Skeletal muscle satellite cell (primary cell): ENCODE data around the gene NRIP3. TPM values are rescaled to one million over a fixed set of nuclear protein-coding genes. Genes with fewer than 3 reads are reported as not detected.

Experiments used
- H3K27me3 ChIP-seq: 2 replicates; pipeline ENCODE4 v1.7.0; 2013; ENCODE audit warnings: low read length; ENCODE audit not compliant: control insufficient read depth, insufficient read depth
- H3K36me3 ChIP-seq: 2 replicates; pipeline ENCODE4 v1.7.0; 2013; ENCODE audit warnings: mild to moderate bottlenecking, control low read depth, low read length; ENCODE audit not compliant: insufficient read depth
- H3K4me1 ChIP-seq: 2 replicates; pipeline ENCODE4 v1.7.0; 2013; ENCODE audit warnings: low read length; ENCODE audit not compliant: control insufficient read depth, insufficient read depth
- H3K4me2 ChIP-seq: 2 replicates; pipeline ENCODE4 v1.7.0; 2013; ENCODE audit warnings: mild to moderate bottlenecking, low read length
- H3K4me3 ChIP-seq: 2 replicates; pipeline ENCODE4 v1.7.0; 2013; ENCODE audit warnings: low read length
- H3K9ac ChIP-seq: 2 replicates; pipeline ENCODE4 v1.7.0; 2013; ENCODE audit warnings: mild to moderate bottlenecking, low read depth, low read length, moderate library complexity
- H3K9me3 ChIP-seq: replicated peaks from 2 replicates; pipeline ENCODE4 v1.7.0; 2013; ENCODE audit warnings: mild to moderate bottlenecking, control low read depth, low read length
- total RNA-seq: library from RNA; depleted of rRNA; stranded (reverse); fragments of >200 nt; gene quantifications from 2 replicates; pipeline ENCODE4 v1.2.3, GENCODE V29; 2012; rRNA removed

The NRIP3 gene
- 13.2 and 20.3 TPM in 2 replicates for total RNA-seq

DNA sequence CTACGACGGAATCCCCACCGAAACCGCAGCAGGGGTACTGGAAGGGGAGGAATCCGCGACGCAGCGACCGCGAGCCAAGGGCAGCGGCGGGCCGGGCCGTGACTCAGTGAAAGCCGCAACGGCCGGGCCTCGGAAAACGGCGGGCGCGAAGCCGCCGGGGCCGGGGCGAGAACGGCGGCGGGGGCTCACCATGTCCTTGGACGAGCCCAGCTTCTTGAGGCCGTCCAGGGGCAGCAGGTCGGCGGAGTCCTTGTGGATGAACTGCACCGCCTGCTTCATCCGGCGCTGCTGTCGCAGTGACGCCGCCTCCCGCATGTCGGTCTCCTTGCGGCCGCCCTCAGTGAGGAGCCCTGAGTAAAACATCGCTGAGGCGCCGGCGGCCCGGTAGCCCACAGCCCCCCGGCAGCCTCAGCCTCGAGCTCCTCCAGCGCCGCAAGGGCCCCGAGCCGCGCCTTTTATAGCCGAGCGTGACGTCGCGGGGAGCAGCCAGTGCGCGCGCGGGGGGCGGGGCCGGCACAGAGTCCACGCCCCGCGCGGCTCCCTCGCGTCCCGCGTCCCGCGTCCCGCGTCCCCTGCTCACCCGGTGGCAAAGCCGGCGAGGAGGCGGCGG, at the start of gene NRIP3:
NRIP3 (minus strand) TSS at position 429 of the 610 bp plus-strand sequence; CDS start at position 363, 66 bp downstream.
- H3K4me2 ChIP-seq: peak within 1 kb of the TSS; percentile 91
- H3K9me3 ChIP-seq: no peaks in the 10 kb centered on the region
- no peaks in the 10 kb centered on the region for H3K36me3 ChIP-seq
- peak within 1 kb of the TSS; percentile 62 for H3K9ac ChIP-seq
- peaks cover 26% of the 10 kb centered on the region for H3K4me1 ChIP-seq
- peaks cover 47% of the 10 kb centered on the region for H3K27me3 ChIP-seq
- H3K4me3 ChIP-seq: peak within 1 kb of the TSS; percentile 70

DNA sequence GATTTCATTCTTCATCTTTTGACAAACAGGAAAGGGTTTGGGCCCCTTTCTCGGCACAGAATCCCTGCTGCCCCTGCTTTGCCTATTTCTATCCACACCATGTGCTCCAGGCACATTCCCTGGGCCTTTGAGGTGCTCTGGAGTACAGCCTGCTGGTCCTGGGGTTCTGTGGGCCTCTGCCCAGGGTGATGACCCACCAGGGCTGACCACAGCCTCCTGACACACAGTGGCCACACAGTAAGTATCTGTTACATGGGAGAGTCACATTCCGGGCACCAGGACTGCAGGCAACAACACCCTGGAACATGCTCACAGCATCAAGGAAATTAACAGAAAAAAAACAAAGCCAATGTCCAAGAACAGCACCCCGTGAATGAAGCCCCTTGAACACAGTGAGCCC, 48.5 kb upstream of the NRIP3 start:
- H3K36me3 ChIP-seq: no peaks in the 10 kb centered on the region
- no peak overlapping the region for H3K4me3 ChIP-seq
- no peak overlapping the region for H3K4me2 ChIP-seq
- no peak overlapping the region for H3K9ac ChIP-seq
- peaks cover 16% of the 10 kb centered on the region for H3K4me1 ChIP-seq
- H3K27me3 ChIP-seq: no peaks in the 10 kb centered on the region
- H3K9me3 ChIP-seq: no peaks in the 10 kb centered on the region

DNA sequence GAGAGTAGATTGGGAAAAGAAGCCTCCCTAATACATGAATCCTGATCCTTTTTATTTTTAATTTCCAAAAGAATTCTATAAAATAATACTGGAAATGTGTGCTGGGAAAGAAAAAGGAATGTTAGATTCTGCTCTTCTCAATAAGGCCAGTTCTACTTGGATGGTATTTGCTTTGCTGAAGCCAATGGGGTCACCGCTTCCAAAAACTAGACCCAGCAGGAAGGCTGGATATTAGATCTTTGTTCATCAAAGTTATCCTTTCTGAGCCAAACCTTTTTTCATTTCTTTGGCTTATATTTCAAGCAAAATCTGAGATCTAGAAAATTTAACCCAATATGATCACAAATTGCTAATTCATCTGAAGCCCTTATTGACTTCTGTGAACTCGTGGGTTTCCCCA, 46.2 kb upstream of the NRIP3 start:
- no peaks in the 10 kb centered on the region for H3K9me3 ChIP-seq
- no peak overlapping the region for H3K4me2 ChIP-seq
- H3K9ac ChIP-seq: no peak overlapping the region
- H3K27me3 ChIP-seq: no peaks in the 10 kb centered on the region
- no peak overlapping the region for H3K4me3 ChIP-seq
- H3K36me3 ChIP-seq: no peaks in the 10 kb centered on the region
- H3K4me1 ChIP-seq: peaks cover 16% of the 10 kb centered on the region

DNA sequence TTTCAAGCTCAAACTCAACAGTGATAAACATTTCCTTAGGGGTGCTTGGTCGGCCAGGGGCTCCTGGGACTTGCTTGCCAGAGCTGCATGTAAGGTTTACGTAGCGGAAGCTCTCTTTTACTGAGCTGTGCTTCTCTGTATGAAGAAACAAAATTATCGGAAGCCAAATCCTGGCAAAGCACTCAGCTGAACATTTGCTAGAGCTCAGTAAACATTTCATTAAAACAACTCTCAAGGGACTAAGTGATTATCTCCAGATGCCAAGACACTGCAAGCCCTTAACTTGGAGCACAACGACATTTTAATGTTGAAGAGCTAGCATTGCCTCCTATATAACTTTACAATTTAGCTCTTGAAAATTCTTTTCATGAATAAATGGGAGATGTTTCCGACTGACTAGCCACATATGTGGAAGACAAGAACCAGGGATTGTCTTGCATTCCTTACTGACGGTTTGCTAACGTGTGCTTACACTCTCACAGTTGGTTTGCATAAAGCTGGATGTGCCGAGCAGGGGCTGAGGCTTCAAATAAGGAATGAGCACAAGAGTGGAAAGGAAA, 44.2 kb upstream of the NRIP3 start:
- Histone ChIP-seq H3K4me3 (no peak overlapping the region), H3K4me2 (no peak overlapping the region), H3K9me3 (no peaks in the 10 kb centered on the region), H3K4me1 (peaks cover 3% of the 10 kb centered on the region), H3K27me3 (no peaks in the 10 kb centered on the region), H3K36me3 (no peaks in the 10 kb centered on the region), H3K9ac (no peak overlapping the region)

DNA sequence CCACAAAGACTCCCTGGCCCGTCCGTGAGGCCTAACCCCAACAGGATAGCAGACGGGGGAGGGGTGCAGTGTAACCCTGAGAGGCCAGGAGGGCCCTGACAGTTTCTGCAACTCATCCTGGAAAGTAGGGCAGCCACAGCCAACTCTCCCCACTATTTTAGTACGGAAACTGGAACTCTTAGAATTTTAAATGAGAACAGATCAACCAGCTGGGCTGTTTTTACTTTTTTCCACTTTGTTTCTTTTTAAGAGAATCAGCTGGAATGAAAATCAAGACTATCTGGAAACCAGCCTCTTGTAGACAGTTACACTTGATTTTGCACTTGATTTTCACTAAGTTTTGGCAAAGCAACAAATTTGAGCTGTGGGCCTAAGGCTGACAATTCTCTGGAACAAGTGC, 42.7 kb upstream of the NRIP3 start:
- H3K4me2 ChIP-seq: no peak overlapping the region

DNA sequence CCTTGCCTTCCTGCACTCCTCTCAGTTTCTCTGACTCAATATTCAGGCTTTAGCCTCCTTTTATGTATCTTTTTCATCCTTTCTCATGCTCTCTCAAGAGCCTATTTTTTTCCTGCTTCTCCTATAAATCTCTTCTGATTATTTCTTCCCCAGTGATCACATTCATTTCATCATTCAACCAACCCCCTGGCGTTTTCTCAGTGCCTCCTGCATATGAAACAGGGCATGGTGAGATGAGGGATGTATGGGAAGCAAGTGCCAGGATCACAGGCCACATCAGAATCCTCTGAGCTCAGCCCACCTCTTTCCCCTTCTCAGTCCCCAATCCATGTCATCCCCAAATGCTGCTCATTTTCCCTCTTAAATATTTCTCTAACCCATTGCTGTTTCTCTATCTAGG, 38.7 kb upstream of the NRIP3 start:
- H3K4me1 ChIP-seq: no peaks in the 10 kb centered on the region
- no peak overlapping the region for H3K4me3 ChIP-seq
- H3K4me2 ChIP-seq: no peak overlapping the region
- H3K9ac ChIP-seq: no peak overlapping the region
- H3K27me3 ChIP-seq: no peaks in the 10 kb centered on the region
- H3K36me3 ChIP-seq: no peaks in the 10 kb centered on the region
- H3K9me3 ChIP-seq: no peaks in the 10 kb centered on the region

More for the DNA sequence above, 42.7 kb upstream of the NRIP3 start:
- Histone ChIP-seq H3K9me3 (no peaks in the 10 kb centered on the region), H3K36me3 (no peaks in the 10 kb centered on the region), H3K4me1 (no peaks in the 10 kb centered on the region), H3K9ac (no peak overlapping the region), H3K27me3 (no peaks in the 10 kb centered on the region), H3K4me3 (no peak overlapping the region)

DNA sequence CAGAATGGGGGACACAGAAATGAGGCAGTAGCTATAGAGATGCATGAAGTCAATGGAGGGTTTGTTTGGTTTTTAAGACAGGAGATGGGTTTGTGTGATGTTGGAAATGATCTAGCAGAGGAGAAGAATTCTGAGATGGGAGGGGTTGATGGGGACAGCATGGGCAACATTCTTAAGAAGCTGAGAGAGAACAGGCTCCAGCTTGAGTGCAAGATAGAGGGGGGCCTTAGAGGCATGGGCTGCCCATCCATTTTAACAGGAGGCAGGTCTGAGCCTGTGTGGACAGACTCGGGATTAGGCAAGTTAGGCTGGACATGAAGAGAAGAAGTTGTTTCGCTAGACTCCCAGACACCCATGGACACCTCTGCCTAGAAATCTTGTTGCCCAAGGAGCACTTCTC, 37.9 kb upstream of the NRIP3 start:
- Histone ChIP-seq H3K9ac (no peak overlapping the region), H3K27me3 (no peaks in the 10 kb centered on the region), H3K4me1 (no peaks in the 10 kb centered on the region), H3K4me3 (no peak overlapping the region), H3K36me3 (no peaks in the 10 kb centered on the region), H3K4me2 (no peak overlapping the region), H3K9me3 (no peaks in the 10 kb centered on the region)

DNA sequence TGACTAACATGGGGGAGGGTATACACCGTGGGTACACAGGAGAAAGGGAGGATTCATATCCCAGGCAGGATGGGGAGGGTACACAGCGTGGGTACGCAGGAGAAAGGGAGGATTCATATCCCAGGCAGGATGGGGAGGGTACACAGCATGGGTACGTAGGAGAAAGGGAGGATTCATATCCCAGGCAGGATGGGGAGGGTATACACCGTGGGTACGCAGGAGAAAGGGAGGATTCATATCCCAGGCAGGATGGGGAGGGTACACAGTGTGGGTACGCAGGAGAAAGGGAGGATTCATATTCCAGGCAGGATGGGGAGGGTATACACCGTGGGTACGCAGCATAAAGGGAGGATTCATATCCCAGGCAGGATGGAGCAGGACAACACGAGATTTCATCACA, 36.6 kb upstream of the NRIP3 start:
- Histone ChIP-seq H3K9me3 (no peaks in the 10 kb centered on the region), H3K9ac (no peak overlapping the region), H3K4me1 (no peaks in the 10 kb centered on the region), H3K4me2 (no peak overlapping the region), H3K36me3 (no peaks in the 10 kb centered on the region), H3K4me3 (no peak overlapping the region), H3K27me3 (no peaks in the 10 kb centered on the region)

DNA sequence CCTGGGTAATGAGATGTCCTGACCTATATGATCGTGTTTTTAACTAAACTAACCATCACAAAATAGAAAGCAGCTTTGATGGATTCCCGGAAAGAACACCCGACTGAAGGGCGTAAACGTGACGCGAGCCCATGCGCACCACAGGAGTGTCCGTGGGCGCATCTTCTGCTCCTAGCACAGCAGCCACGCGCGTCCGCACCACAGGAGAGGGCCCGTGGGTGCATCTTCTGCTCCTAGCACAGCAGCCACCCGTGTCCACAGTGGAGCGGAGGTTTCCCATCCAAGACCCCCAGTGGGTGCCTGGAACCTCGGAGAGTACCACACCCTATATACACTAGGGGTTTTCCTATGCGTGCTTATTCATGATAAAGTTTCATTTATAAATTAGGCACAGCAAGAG, 36.1 kb upstream of the NRIP3 start:
- H3K27me3 ChIP-seq: no peaks in the 10 kb centered on the region
- H3K4me2 ChIP-seq: no peak overlapping the region
- H3K9me3 ChIP-seq: no peaks in the 10 kb centered on the region
- no peaks in the 10 kb centered on the region for H3K4me1 ChIP-seq
- H3K36me3 ChIP-seq: no peaks in the 10 kb centered on the region
- no peak overlapping the region for H3K4me3 ChIP-seq
- no peak overlapping the region for H3K9ac ChIP-seq

DNA sequence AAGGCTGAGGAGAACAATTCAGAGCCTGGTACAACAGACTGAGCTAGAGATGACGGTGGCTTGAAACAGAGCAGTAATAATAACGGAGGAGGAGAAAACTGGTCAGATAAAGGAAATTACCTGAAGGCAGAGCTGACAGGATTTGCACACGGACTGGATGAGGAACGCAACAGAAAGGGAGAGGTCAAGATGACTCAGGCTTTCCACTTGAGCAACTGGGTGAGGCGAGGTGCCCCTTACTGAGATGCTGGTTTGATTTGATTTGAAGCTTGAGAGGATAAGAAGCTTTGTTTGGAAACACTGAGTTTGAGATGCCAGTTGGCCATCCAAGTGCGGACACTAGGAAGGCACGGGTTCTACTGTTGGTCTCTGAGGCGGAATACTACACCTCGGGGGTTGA, 35.4 kb upstream of the NRIP3 start:
- H3K9me3 ChIP-seq: no peaks in the 10 kb centered on the region
- no peak overlapping the region for H3K9ac ChIP-seq
- H3K4me1 ChIP-seq: no peaks in the 10 kb centered on the region

DNA sequence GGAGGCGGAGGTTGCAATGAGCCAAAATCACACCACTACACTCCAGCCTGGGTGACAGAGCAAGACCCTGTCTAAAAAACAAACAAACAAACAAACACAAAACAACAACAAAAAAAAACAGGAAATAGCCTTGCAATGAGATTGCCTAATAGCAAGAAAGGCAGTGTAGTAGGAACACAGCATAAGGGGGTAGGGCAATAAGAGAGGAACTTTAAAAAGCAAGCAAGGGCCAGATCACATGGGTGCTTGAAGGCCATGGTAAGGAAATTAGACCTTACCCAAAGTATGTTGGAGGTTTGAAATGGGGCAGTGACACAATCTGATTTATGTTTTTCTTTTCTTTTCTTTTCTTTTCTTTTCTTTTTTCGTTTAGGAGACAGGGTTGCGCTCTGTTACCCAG, 34.7 kb upstream of the NRIP3 start:
- no peak overlapping the region for H3K4me3 ChIP-seq
- no peaks in the 10 kb centered on the region for H3K9me3 ChIP-seq
- no peaks in the 10 kb centered on the region for H3K36me3 ChIP-seq
- H3K27me3 ChIP-seq: peaks cover 2% of the 10 kb centered on the region
- H3K4me1 ChIP-seq: no peaks in the 10 kb centered on the region
- no peak overlapping the region for H3K4me2 ChIP-seq
- H3K9ac ChIP-seq: no peak overlapping the region

More for the DNA sequence above, 35.4 kb upstream of the NRIP3 start:
- no peak overlapping the region for H3K4me3 ChIP-seq
- no peaks in the 10 kb centered on the region for H3K36me3 ChIP-seq
- H3K27me3 ChIP-seq: no peaks in the 10 kb centered on the region
- H3K4me2 ChIP-seq: no peak overlapping the region

DNA sequence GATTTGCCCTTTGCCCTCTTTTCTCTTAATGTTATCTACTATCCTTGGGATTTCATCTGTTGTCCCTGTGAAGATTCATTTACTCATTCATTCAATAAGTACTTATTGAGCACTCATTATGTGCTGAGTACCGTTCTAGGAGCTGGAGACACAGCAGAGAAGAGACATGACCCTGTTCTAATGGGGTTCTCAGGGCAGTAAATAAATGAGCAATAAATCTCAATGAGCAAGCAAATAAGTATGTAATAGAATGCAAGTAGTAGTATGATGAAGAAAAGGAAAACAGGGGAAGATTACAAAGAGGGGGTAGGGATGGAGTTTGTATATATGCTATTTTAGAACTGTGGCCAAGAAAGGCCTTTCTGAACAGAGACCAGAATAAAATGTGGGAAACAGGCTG, 34.2 kb upstream of the NRIP3 start:
- H3K4me2 ChIP-seq: no peak overlapping the region
- no peak overlapping the region for H3K9ac ChIP-seq
- H3K4me1 ChIP-seq: no peaks in the 10 kb centered on the region
- no peaks in the 10 kb centered on the region for H3K9me3 ChIP-seq
- H3K27me3 ChIP-seq: peaks cover 4% of the 10 kb centered on the region
- no peak overlapping the region for H3K4me3 ChIP-seq
- no peaks in the 10 kb centered on the region for H3K36me3 ChIP-seq
